ENCODE data around the gene BABAM2. TPM values are rescaled to one million over a fixed set of nuclear protein-coding genes. Genes with fewer than 3 reads are reported as not detected.

The BABAM2 gene
- polyA plus RNA-seq, 3 donors, result 49.0 to 54.2 (median 52.6) TPM

- no peak for DNase-seq
Measured at GRCh38 chr2:28342081-28342967, 451.8 kb downstream of the BABAM2 start.

DNA sequence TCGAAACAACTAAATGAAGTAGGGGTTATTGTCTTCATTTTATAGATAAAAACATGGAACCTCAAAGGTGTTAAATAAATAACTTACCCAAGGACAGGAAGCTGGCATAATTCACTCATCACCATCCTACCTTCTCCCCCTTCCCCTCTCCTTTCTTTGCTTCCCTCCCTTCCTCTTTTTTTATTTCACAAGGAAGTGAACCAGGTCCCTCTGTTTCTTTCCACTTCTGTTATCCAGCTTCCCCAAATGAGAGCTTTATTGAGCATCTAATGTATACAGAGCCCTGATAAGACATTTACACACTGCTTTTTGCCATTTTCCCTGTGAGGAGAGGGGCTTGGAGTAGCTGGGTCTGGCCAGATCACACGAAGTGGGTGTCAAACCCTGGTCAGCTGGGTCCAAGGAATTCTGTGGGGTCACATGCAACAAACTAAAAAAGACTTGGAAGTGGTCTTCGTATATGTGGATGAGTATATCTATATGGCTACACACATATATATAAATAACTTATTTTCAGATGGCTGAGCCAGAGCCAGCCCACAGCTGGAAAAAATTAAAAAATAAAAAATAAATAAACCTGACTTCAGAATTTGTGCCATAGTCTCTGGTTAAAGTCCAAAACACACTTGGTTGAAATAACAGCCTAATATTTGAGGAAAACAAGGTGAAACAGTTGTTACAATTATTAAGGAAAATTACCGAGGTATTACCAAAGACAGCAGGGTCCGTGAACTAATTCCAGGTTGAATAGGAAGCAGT, 452.8 kb downstream of the BABAM2 start:
- DNase-seq, result no peak

DNA sequence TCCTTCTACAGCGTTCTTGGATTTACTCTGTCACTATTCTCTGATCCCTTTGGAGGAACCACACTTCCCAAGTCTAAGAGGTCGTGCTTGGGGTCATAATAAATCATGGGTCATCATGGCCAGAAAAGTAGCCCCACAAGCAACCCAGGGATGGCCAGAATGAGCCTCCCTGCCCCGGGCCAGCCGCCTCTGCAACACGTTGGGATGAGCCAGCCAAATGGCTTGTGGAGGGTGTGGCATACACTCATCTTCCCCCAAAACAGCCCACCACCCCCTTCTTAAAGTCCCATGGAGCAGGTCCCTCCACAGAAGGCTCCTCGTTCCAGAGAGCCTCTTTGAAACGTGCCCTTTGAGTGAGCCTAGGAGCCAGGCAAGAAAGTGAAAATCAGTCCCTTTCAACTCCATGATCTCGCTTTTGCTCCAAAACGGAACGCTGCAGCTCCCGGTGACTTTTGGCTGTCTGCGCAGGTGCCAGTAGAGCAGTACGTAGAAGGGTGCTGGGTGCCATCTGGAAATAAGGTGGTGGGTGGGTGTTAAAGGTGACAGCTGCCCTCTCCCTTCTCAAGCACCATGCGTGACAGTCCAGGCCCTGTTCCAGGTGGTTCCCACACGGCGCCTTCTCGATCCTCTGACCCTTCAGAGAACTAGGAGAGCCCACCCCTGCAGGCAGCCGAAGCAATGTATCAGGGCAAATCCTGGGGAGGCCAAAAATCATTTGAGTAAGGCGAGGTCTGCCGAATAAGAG, 453.6 kb downstream of the BABAM2 start:
- no peak for DNase-seq

- DNase-seq, result no peak
Measured at GRCh38 chr2:28344756-28345373, 454.3 kb downstream of the BABAM2 start.

GRCh38 chr2:28345619-28346018, 455.1 kb downstream of the BABAM2 start:
- DNase-seq, result no peak

- DNase-seq, result peak; percentile 42
Measured at GRCh38 chr2:28346587-28346986, 456.1 kb downstream of the BABAM2 start.

DNA sequence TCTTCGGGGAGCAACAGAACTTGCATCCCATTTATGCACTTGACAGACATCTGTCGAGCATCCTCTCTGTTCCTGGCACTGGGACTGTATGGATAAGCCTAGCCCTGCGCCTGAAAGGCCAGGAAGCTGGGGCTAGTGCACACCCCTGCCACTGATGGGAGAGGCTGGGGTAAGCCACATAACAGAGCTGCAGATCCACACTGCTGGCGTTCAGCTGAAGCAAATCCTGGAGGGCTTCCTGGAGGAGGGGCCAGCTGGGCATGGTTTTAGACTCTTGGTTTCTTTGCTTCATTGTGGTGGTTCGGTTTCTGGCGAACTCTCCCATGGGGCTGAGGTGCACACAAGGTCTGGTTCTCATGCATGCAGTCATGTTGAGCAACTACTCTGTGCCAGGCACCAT, 456.7 kb downstream of the BABAM2 start:
- DNase-seq, result no peak

GRCh38 chr2:28347596-28347995, 457.1 kb downstream of the BABAM2 start:
- no peak for DNase-seq

DNA sequence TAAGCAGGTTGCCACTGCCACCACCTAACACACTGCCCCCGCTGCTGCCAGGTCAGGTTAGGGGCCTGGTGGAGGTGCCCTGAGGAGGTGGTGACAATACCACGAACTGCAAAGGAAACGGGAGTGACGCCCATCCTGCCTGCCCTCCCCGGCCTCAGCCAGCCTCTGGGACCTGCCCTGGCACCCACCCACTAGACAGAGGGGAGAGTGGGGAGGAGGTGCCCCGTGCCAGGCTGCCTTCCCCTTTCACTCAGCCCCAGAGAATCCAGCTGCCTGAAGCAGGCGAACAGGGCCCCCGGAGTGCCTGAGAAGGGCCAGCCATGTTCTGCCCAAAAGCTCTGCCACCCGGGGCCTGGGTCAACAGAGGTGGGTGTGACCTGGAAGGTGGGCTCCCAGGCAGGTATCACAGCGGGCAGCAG, 457.6 kb downstream of the BABAM2 start:
- DNase-seq, result no peak

GRCh38 chr2:28348921-28349320, 458.4 kb downstream of the BABAM2 start:
- no peak for DNase-seq

DNA sequence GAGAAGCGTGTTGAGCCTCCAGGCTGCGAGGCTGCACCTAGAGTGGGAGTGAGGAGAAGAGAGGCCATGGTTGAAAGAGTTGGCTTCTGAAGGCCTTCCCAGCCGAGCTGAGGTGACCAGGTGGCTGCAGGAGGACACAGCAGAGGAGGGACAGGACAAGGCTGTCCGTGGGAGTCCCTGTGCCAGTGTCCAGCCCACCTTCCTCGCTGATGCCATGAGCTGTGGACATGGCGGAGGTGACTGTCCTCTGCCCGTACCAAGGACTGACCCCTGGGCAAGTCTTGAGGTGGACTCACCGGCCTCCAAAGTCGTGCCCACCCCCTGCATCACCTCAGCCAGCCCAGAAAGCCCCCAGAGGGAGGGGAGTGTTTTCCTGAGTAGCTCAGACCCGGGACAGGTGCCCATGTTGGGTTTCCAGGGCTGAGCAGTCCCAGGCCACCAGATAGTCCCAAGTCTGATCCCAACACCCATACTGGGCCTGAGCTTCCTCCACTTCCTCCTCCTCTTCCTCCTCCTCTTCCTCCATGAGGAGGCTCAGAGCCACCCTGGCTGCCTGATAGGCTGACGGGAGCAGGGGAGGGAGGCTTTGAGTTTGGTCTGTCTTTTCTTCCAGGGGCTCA, 459.1 kb downstream of the BABAM2 start:
- no peak for DNase-seq

DNA sequence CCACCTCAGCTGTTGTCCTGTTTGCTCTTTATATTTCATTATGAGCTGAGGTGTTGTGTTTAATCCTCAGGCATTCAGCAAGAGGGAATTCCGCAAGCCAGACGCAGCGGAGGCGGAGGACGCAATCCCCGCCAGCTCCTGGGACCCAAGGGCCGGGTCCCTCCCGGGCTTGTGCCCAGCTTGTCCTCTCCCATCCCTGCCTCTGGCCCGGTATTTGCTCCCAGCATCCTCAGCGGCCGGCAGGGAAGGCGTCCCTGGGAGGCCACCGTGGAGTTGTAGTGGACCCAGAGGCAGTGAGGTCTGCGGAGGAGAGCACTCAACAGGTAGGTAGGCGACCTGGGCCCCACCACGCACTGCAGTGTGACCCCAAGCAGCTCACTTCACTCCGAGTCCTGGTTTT, 459.7 kb downstream of the BABAM2 start:
- no peak for DNase-seq

- no peak for DNase-seq
Measured at GRCh38 chr2:28350791-28351285, 460.3 kb downstream of the BABAM2 start.

DNA sequence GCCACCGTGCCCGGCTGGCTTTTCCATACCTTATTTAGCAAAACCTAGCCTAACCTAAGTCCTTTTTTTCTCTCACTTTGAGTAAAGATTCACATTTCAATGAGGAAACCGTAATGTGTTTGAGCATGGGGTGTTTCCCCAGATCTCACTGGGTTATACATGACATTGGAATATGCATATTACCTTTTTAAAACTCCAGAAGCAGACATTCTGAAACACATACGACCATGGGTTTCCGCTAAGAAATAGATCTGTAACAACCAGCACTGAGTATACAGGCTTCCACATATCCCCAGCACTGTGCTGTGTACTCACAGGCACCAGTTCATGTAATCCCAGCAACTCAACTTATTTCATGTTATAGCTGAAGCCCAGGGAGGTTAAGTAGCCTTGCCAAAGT, 461.1 kb downstream of the BABAM2 start:
- DNase-seq, result no peak

DNA sequence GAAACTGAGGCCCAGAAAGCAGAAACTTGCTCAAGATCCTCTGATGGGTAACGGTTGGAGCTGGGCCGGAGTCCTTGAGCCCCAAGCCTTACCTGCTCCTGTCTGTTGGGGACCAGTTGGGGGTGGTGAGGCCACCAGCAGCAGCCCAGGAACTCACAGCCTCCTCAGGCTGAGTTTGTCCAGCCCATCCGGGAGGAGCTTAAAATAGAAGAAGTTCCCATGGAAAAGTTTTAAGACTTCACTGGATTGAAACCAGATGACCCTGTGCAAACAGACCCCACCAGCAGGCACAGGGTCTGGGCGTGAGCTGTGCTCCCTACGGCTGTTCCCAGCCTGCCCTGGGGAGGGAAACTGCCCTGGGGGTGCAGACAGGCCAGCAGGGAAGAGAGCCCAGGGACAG, 461.6 kb downstream of the BABAM2 start:
- DNase-seq, result no peak

- DNase-seq, result no peak
Measured at GRCh38 chr2:28352610-28353195, 462.2 kb downstream of the BABAM2 start.

- DNase-seq, result no peak
Measured at GRCh38 chr2:28354920-28355520, 464.5 kb downstream of the BABAM2 start.

DNA sequence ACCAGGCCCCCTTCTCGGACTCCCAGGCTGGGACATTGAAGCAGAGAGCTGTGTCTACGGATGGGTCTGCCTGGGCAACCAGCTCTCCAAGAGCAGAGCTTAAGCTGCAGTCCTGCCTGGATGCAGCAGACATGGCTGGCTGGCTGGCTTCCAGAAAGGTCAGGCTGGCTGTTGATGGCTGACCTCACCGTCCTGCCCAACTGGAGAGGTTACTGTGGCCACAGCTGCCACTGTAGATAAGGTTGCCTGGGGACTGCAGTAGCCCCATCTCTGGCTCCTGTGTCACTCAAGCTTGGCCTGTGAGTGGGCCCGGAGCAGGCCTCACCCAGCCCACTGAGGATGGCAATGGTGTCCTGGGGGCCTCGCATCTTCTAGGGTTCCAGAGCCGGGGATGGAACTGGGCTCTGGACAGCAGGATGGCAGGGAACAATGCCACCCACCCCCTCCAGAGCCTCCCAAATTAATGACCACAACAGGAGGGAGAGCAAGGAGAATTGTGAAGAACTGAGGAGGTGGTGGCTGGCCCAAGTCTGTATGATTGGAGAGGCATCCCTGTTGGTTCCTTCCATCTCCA, 465.1 kb downstream of the BABAM2 start:
- DNase-seq, result no peak

- peak; percentile 52 for DNase-seq
Measured at GRCh38 chr2:28356095-28356911, 465.8 kb downstream of the BABAM2 start.
